ENCODE data around the gene WDTC1. TPM values are rescaled to one million over a fixed set of nuclear protein-coding genes. Genes with fewer than 3 reads are reported as not detected.

WDTC1 gene
- total and polyA plus RNA-seq, 2 of the 13 experiments (the other 11 are each of a cell fraction or from before 2014, with no cell fraction given), result 5.5 TPM

DNA sequence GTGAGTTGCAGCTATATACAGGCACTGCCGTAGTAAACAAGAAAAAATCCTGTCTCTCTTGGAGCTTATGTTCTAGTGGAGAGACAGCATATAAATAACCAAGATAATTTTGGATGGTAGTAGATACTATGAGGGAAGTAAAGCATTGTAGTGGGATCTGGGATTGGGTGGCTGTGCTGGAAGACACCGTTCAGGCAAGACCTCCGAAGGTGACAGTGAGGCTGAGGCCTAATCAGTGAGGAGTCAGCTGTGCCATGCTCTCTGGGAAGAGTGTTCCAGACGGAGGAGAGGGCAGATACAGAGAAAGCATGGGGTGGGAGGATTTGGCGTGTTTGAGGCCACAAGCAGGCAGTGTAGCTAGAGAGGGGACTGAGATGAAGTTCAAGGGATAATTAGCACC, 93.5 kb downstream of the WDTC1 start:
- H3K4me1 ChIP-seq (ENCODE audit: insufficient read depth, low read length), result peaks cover 16% of the 10 kb centered on the region
- H3K36me3 ChIP-seq (replicated peaks in 1 of 2; ENCODE audit: control insufficient read depth in 1 of 2, insufficient read depth in 2 of 2, low read length in 2 of 2), result peaks cover 6 to 70% of the 10 kb centered on the region in 2 experiments; a peak in 4 of 5 replicates
- H3K79me2 ChIP-seq (ENCODE audit: insufficient read depth, low read length), result peaks cover 28% of the 10 kb centered on the region
- no peaks in the 10 kb centered on the region for H3K27me3 ChIP-seq (ENCODE audit: control insufficient read depth in 1 of 2, insufficient read depth in 2 of 2, low read length in 2 of 2)
- intact Hi-C loops (cut with micrococcal nuclease; ENCODE audit: unreplicated experiment), result no loop called here
- CTCF ChIA-PET (ENCODE audit: low intra/inter-chr PET ratio, low total read pairs), result no interaction called here
- in situ Hi-C loops (cut with HindIII; ENCODE audit: extremely low pct_ligation_motif_present, low pct_unique_long_range_greater_than_20kb), result no loop called here
- no peak for ATAC-seq
- no TSS peak for BruUV-seq (replicated peaks)
- 92% methylated on average over 5 of the region's 5 CpGs for WGBS (ENCODE audit: low lambda C conversion rate)
- H3K9ac ChIP-seq (ENCODE audit: insufficient read depth, low read depth, low read length), result no peak overlapping the region
- no peak overlapping the region for H3K4me3 ChIP-seq (replicated peaks in 1 of 3; ENCODE audit: insufficient read depth in 1 of 3, low read depth in 2 of 3, low read length in 3 of 3)
- no peak for DNase-seq (ENCODE audit: low spot score)
- no peaks in the 10 kb centered on the region for H4K20me1 ChIP-seq (ENCODE audit: insufficient read depth, low read length)
- H2AFZ ChIP-seq (ENCODE audit: low read length), result no peak overlapping the region
- no peak overlapping the region for H3K4me2 ChIP-seq (ENCODE audit: low read depth, low read length)
- FAIRE-seq, result no peak
- POLR2A ChIA-PET, result no interaction called here
- H3K9me3 ChIP-seq (ENCODE audit: low read length), result no peaks in the 10 kb centered on the region
- H3K27ac ChIP-seq (ENCODE audit: extremely low read length, insufficient read depth, low read length), result no peak overlapping the region
- no peak for TF ChIP-seq ARID2 (CRISPR knock-in tag; IDR thresholded peaks at IDR 0.05; ENCODE audit: borderline replicate concordance)
- TF ChIP-seq ISX (CRISPR knock-in tag; conservative IDR thresholded peaks at IDR 0.05), result no peak
- TF ChIP-seq KLF13 (CRISPR knock-in tag; IDR thresholded peaks at IDR 0.05), result no peak
- TF ChIP-seq, protein P1, sequence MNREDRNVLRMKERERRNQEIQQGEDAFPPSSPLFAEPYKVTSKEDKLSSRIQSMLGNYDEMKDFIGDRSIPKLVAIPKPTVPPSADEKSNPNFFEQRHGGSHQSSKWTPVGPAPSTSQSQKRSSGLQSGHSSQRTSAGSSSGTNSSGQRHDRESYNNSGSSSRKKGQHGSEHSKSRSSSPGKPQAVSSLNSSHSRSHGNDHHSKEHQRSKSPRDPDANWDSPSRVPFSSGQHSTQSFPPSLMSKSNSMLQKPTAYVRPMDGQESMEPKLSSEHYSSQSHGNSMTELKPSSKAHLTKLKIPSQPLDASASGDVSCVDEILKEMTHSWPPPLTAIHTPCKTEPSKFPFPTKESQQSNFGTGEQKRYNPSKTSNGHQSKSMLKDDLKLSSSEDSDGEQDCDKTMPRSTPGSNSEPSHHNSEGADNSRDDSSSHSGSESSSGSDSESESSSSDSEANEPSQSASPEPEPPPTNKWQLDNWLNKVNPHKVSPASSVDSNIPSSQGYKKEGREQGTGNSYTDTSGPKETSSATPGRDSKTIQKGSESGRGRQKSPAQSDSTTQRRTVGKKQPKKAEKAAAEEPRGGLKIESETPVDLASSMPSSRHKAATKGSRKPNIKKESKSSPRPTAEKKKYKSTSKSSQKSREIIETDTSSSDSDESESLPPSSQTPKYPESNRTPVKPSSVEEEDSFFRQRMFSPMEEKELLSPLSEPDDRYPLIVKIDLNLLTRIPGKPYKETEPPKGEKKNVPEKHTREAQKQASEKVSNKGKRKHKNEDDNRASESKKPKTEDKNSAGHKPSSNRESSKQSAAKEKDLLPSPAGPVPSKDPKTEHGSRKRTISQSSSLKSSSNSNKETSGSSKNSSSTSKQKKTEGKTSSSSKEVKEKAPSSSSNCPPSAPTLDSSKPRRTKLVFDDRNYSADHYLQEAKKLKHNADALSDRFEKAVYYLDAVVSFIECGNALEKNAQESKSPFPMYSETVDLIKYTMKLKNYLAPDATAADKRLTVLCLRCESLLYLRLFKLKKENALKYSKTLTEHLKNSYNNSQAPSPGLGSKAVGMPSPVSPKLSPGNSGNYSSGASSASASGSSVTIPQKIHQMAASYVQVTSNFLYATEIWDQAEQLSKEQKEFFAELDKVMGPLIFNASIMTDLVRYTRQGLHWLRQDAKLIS (CRISPR knock-in tag; IDR thresholded peaks at IDR 0.05), result no peak
- no peak for TF ChIP-seq GTF2F1 (IDR thresholded peaks at IDR 0.05; ENCODE audit: low read length)
- TF ChIP-seq, protein P2, sequence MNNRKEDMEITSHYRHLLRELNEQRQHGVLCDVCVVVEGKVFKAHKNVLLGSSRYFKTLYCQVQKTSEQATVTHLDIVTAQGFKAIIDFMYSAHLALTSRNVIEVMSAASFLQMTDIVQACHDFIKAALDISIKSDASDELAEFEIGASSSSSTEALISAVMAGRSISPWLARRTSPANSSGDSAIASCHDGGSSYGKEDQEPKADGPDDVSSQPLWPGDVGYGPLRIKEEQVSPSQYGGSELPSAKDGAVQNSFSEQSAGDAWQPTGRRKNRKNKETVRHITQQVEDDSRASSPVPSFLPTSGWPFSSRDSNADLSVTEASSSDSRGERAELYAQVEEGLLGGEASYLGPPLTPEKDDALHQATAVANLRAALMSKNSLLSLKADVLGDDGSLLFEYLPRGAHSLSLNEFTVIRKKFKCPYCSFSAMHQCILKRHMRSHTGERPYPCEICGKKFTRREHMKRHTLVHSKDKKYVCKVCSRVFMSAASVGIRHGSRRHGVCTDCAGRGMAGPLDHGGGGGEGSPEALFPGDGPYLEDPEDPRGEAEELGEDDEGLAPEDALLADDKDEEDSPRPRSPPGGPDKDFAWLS (CRISPR knock-in tag; IDR thresholded peaks at IDR 0.05; ENCODE audit: borderline replicate concordance), result no peak
- no peak for TF ChIP-seq ZNF124 (CRISPR knock-in tag; IDR thresholded peaks at IDR 0.05)
- TF ChIP-seq THYN1 (CRISPR knock-in tag; IDR thresholded peaks at IDR 0.05; ENCODE audit: borderline replicate concordance, low read depth), result no peak
- no peak for TF ChIP-seq NFYB (CRISPR knock-in tag; IDR thresholded peaks at IDR 0.05)
- TF ChIP-seq, protein P3, sequence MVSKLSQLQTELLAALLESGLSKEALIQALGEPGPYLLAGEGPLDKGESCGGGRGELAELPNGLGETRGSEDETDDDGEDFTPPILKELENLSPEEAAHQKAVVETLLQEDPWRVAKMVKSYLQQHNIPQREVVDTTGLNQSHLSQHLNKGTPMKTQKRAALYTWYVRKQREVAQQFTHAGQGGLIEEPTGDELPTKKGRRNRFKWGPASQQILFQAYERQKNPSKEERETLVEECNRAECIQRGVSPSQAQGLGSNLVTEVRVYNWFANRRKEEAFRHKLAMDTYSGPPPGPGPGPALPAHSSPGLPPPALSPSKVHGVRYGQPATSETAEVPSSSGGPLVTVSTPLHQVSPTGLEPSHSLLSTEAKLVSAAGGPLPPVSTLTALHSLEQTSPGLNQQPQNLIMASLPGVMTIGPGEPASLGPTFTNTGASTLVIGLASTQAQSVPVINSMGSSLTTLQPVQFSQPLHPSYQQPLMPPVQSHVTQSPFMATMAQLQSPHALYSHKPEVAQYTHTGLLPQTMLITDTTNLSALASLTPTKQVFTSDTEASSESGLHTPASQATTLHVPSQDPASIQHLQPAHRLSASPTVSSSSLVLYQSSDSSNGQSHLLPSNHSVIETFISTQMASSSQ (IDR thresholded peaks at IDR 0.05; ENCODE audit: low read depth), result no peak
- TF ChIP-seq, protein P3 (CRISPR knock-in tag; IDR thresholded peaks at IDR 0.05; ENCODE audit: borderline replicate concordance), result no peak
- TF ChIP-seq SOX5 (CRISPR knock-in tag; IDR thresholded peaks at IDR 0.05; ENCODE audit: borderline replicate concordance), result no peak
- TF ChIP-seq ARNT2 (CRISPR knock-in tag; IDR thresholded peaks at IDR 0.05; ENCODE audit: low read depth), result no peak
- no peak for TF ChIP-seq SNAI1 (CRISPR knock-in tag; IDR thresholded peaks at IDR 0.05; ENCODE audit: borderline replicate concordance)
